Endodermal cell (in vitro differentiated cells): Measurements from ENCODE around the gene SLC35D1. TPM values are rescaled to one million over a fixed set of nuclear protein-coding genes. Genes with fewer than 3 reads are reported as not detected.

ENCODE experiments used
- DNase-seq: peaks from one replicate; pipeline ENCODE4 v3.0.0-alpha.2; 2017
- H3K27ac ChIP-seq: 2 replicates; pipeline ENCODE4 v1.5.1; 2013; ENCODE audit warnings: mild to moderate bottlenecking, low read depth, low read length, moderate library complexity
- H3K27me3 ChIP-seq: 2 replicates; pipeline ENCODE4 v1.6.1; 2013; ENCODE audit warnings: mild to moderate bottlenecking, low read length, moderate library complexity; ENCODE audit not compliant: insufficient read depth, control insufficient read depth, poor library complexity, severe bottlenecking
- H3K36me3 ChIP-seq: 2 replicates; pipeline ENCODE4 v1.7.0; 2013; ENCODE audit warnings: mild to moderate bottlenecking, low read length, moderate library complexity; ENCODE audit not compliant: control insufficient read depth, insufficient read depth
- H3K4me1 ChIP-seq: one replicate; pipeline ENCODE4 v1.7.0; 2013; ENCODE audit warnings: low read length; ENCODE audit not compliant: control insufficient read depth, insufficient read depth
- H3K4me3 ChIP-seq: 2 replicates; pipeline ENCODE4 v1.5.1; 2013; ENCODE audit warnings: mild to moderate bottlenecking, low read length, moderate library complexity
- H3K9ac ChIP-seq: 2 replicates; pipeline ENCODE4 v1.6.1; 2013; ENCODE audit warnings: mild to moderate bottlenecking, low read length, moderate library complexity; ENCODE audit not compliant: poor library complexity, severe bottlenecking; ENCODE audit errors: extremely low read depth
- H3K9me3 ChIP-seq: 2 replicates; pipeline ENCODE4 v1.6.1; 2013; ENCODE audit warnings: mild to moderate bottlenecking, low read length, moderate library complexity; ENCODE audit not compliant: control insufficient read depth
- H3K27ac Mint-ChIP-seq: 2 replicates; pipeline ENCODE4 v1.8.0; 2020; ENCODE audit warnings: mixed read lengths
- H3K27me3 Mint-ChIP-seq: 2 replicates; pipeline ENCODE4 v1.8.0; 2021; ENCODE audit warnings: mild to moderate bottlenecking, mixed read lengths; ENCODE audit not compliant: insufficient read depth
- H3K36me3 Mint-ChIP-seq: 2 replicates; pipeline ENCODE4 v1.8.0; 2020; ENCODE audit warnings: low read depth, mixed read lengths
- H3K4me1 Mint-ChIP-seq: 2 replicates; pipeline ENCODE4 v1.8.0; 2020; ENCODE audit warnings: mixed read lengths
- H3K4me3 Mint-ChIP-seq: 2 replicates; pipeline ENCODE4 v1.8.0; 2020; ENCODE audit warnings: mild to moderate bottlenecking, moderate library complexity, mixed read lengths
- H3K9me3 Mint-ChIP-seq: 2 replicates; pipeline ENCODE4 v1.8.0; 2020; ENCODE audit warnings: mild to moderate bottlenecking, mixed read lengths
- CTCF ChIP-seq: fragments of 200-600 bp; sonication (generic); conservative IDR thresholded peaks from 2 replicates; pipeline ENCODE4 v1.5.0; 2021; ENCODE audit warnings: antibody characterized with exemption, mild to moderate bottlenecking
- WGBS, 2 experiments: methylation state at CpG; one replicate each; pipeline versions ENCODE4 v1.1.5 to v1.1.7; 2013; ENCODE audit warnings: missing lambda C conversion rate in 2 of 2, mixed read lengths in 1 of 2; ENCODE audit not compliant: insufficient coverage in 1 of 2, insufficient read length in 1 of 2; 5-methylcytosine and 5-hydroxymethylcytosine counted together
- total RNA-seq, 2 donors: library from RNA; stranded (reverse); fragmentation: NEBNext Ultra II Directional in 1 of 2; extraction: Animal tissue kit (Norgen Biotek cat#: 25700) in 1 of 2; gene quantifications; 2 replicates in 1 of 2; 3 replicates in 1 of 2; pipeline ENCODE4 v1.2.1, GENCODE V29; 2021

Gene SLC35D1
- total RNA-seq, 2 donors from 2014 or later, result 5.5 to 5.9 TPM

GRCh38 chr1:67059346-67059745, 5.4 kb upstream of the SLC35D1 start:
- Mint-ChIP-seq H3K27me3 (peaks cover 6% of the 10 kb centered on the region), H3K27ac (no peak overlapping the region), H3K4me1 (peaks cover 5% of the 10 kb centered on the region), H3K36me3 (no peaks in the 10 kb centered on the region), H3K9me3 (no peaks in the 10 kb centered on the region), H3K4me3 (no peak overlapping the region)
- H3K9ac ChIP-seq, result no peak overlapping the region
- no peak overlapping the region for H3K27ac ChIP-seq
- H3K4me3 ChIP-seq, result no peak overlapping the region
- no peaks in the 10 kb centered on the region for H3K9me3 ChIP-seq
- no peak for DNase-seq
- 83 to 93% methylated on average over 1 of the region's 1 CpG for WGBS, 2 experiments
- H3K4me1 ChIP-seq, result no peaks in the 10 kb centered on the region
- TF ChIP-seq CTCF, result no peak
- no peaks in the 10 kb centered on the region for H3K36me3 ChIP-seq
- H3K27me3 ChIP-seq, result no peaks in the 10 kb centered on the region

GRCh38 chr1:67058761-67059160, 4.8 kb upstream of the SLC35D1 start:
- peaks cover 4% of the 10 kb centered on the region for H3K27me3 Mint-ChIP-seq
- Histone ChIP-seq H3K27ac (no peak overlapping the region), H3K36me3 (no peaks in the 10 kb centered on the region), H3K27me3 (no peaks in the 10 kb centered on the region), H3K4me3 (no peak overlapping the region), H3K4me1 (no peaks in the 10 kb centered on the region), H3K9me3 (no peaks in the 10 kb centered on the region), H3K9ac (no peak overlapping the region)
- no peak overlapping the region for H3K4me3 Mint-ChIP-seq
- peaks cover 5% of the 10 kb centered on the region for H3K4me1 Mint-ChIP-seq
- DNase-seq, result no peak
- WGBS, 2 experiments, result 84 to 85% methylated on average over 3 of the region's 3 CpGs
- no peak for TF ChIP-seq CTCF
- no peak overlapping the region for H3K27ac Mint-ChIP-seq
- no peaks in the 10 kb centered on the region for H3K36me3 Mint-ChIP-seq
- no peaks in the 10 kb centered on the region for H3K9me3 Mint-ChIP-seq

GRCh38 chr1:67058242-67058641, 4.3 kb upstream of the SLC35D1 start:
- Histone ChIP-seq H3K4me3 (no peak overlapping the region), H3K4me1 (no peaks in the 10 kb centered on the region), H3K9ac (no peak overlapping the region), H3K36me3 (no peaks in the 10 kb centered on the region), H3K9me3 (no peaks in the 10 kb centered on the region), H3K27me3 (no peaks in the 10 kb centered on the region), H3K27ac (no peak overlapping the region)
- H3K36me3 Mint-ChIP-seq, result no peaks in the 10 kb centered on the region
- H3K27ac Mint-ChIP-seq, result no peak overlapping the region
- no peaks in the 10 kb centered on the region for H3K9me3 Mint-ChIP-seq
- no peak for DNase-seq
- H3K4me3 Mint-ChIP-seq, result no peak overlapping the region
- TF ChIP-seq CTCF, result no peak
- H3K27me3 Mint-ChIP-seq, result peaks cover 4% of the 10 kb centered on the region
- 40 to 82% methylated on average over 1 of the region's 1 CpG for WGBS, 2 experiments
- peaks cover 5% of the 10 kb centered on the region for H3K4me1 Mint-ChIP-seq
